NCI-H1694 treated with DMSO at 0.1 percent for 48 hours (cell line): ENCODE results near the gene CREB3L4.
"Not testable (repeated sequence)": the region's sequence is repeated elsewhere in the genome, so short reads cannot be mapped to it uniquely, and the experiment has no call there.

Experiments used
- DNase-seq: peaks from one replicate; lab custom pipeline; 2025; lab: John Stamatoyannopoulos, UW

Gene CREB3L4

GRCh38 chr1:153959454-153959853, 8.2 kb upstream of the CREB3L4 start:
- no peak for DNase-seq

- no peak for DNase-seq
These were observed 7.5 kb upstream of the CREB3L4 start for GRCh38 chr1:153960206-153960605.

DNA sequence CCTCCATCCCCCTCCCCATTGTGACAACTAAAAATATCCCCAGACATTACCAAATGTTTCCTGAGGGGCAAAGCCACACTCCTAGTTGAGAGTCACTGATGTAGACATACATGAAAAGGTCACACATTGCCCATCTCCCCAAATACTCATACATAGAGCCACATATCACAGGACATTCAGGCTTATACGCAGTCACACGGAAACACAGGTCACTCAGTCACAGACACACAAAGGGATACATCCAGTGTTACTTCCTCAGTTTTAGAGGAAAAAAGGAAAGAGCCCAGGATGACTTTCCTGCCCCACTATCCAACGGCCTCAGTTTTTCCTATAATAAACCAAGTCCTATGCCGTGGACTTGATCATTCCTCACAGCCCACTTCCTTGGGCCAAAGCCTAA, 6.3 kb upstream of the CREB3L4 start:
- DNase-seq: no peak

DNA sequence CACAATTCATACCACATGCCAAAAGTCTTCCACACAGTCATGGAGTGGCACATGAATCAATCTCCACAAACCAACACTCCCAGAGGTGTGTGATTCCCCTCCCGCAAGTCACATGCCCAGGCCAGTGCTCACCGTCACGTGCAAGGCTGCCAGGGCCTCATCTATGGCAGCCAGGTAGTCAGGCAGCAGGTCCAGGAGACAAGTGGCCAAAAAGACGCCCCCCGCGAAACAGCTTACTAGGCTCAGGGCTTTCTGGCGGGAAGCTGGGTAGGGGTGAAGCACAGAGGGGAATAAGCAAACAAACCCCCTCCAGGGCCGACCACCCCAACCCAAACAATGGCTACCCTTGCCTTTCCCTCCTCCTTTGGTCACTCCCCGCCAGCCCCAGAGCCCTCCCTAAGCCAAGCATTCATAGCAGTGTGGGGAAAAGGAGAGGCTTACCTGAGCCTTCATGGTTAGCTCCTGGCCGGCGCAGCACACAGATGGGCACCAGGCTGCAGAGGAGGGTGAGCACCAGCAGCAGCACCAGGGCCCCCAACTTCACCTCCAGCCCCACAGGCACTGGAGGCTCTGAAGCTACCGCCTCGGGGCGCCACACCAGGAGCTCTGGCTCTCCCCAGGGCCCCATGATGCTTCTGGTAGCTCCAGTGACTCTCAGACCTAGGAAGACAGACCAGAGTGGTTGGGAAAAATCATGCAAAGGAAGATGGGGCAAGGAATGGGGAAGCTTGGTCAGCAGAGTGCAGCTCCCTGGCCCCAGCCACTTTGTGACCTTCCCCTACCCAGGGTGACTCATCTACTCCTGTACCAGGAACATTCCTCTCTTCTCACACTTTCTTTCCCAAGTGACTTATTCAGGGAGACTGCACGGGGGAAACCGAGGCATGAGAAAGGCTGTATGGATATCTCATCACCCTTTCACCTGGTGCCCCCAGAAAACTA, 5.3 kb upstream of the CREB3L4 start:
- no peak for DNase-seq

- peak; percentile 99 for DNase-seq
These were observed 4.5 kb upstream of the CREB3L4 start, which contains the start of gene SLC39A1 for GRCh38 chr1:153963030-153963849. SLC39A1 (minus strand) TSS chr1:153963537; CDS start chr1:153962715, 822 bp downstream.

DNA sequence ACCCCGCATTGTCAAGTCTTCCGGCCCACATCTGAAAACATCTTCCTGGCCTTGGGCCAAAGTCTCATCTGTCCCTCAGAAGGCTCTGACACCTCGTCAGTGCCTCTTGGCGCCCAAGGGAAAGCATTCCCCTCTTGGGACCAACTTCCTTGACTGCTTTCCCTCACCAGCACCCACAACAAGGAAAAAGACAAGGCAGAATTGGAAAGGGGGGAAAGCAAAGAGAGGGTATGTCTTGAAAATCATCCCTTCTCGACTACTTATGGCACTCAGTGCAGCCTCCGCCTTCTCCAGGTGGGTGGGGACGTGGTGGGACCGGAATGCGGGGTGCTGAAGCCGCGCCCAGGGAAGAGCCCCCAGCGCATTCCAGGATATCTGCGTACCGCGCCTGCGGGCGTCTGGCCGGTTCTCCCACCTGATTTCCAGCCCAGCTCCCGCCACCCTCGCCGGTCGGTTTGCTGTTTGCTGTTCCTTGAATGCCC, 3.8 kb upstream of the CREB3L4 start:
- no peak for DNase-seq

- DNase-seq: no peak
These were observed 280 bp downstream of the CREB3L4 start for GRCh38 chr1:153968000-153968363.

DNA sequence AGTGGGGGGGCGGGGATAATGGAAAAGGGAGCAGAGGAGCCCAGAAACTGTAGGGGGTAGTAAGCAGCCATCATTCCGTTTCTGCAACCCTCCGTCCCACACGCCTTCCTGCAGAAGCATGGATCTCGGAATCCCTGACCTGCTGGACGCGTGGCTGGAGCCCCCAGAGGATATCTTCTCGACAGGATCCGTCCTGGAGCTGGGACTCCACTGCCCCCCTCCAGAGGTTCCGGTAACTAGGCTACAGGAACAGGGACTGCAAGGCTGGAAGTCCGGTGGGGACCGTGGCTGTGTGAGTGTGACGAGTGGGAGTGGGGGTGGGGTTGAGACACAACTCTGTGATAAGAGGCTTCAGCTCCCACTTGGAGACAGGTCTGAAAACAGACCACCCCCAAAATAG, 706 bp downstream of the CREB3L4 start:
- DNase-seq: no peak

- no peak for DNase-seq
These were observed 1.3 kb downstream of the CREB3L4 start for GRCh38 chr1:153968972-153969371.

GRCh38 chr1:153970346-153970745, 2.6 kb downstream of the CREB3L4 start:
- DNase-seq: no peak

DNA sequence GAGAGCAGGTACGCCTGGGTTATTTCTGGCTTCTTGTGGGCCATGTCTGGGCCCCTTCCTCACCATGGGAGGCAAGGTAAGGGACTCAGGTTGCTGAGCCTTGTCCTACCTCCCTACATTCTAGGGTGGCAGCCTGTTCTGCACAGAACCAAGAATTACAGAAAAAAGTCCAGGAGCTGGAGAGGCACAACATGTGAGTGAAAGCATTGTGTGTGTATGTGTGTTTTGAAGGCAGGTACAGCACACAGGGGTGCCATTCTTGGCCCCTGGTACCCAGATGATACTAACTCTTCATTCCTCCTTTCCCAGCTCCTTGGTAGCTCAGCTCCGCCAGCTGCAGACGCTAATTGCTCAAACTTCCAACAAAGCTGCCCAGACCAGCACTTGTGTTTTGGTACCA, 5.4 kb downstream of the CREB3L4 start:
- no peak for DNase-seq

- DNase-seq: no peak
These were observed 5.8 kb downstream of the CREB3L4 start for GRCh38 chr1:153973525-153973924.

GRCh38 chr1:153976819-153977249, 9.1 kb downstream of the CREB3L4 start:
- no peak for DNase-seq

GRCh38 chr1:153977250-153978240, 9.8 kb downstream of the CREB3L4 start, which contains the start of gene JTB:
JTB (minus strand) TSS chr1:153977674; CDS start chr1:153977252, 422 bp downstream.
- DNase-seq: peak; percentile 89

DNA sequence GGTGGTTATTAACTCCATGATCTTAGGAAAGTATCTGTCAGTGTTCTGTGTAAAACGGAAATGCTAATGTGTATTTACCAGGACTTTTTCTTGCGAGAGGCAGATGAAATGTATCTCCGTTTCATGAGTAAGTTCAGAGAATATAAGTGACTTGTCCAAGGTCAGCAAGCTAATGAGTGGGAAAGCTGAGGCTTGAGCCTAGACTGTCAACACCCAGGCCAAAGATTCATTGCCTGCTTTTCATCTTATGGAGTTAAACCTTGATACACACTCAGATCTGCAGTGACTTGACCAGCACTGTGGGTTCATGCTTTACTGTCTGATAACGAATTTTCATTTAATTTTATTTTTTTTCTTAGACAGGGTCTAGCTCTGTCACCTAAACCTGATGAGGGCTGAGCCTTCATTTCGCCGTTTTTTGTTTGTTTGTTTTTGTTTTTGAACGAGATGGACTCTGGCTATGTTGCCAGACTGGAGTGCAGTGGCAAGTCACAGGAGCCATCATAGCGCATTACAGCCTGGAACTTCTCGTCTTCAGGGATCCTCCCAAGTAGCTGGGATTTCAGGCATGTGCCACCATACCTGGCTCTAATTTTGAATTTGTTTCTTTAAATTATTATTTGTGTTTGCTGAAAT, 10.7 kb downstream of the CREB3L4 start:
- no peak for DNase-seq

DNA sequence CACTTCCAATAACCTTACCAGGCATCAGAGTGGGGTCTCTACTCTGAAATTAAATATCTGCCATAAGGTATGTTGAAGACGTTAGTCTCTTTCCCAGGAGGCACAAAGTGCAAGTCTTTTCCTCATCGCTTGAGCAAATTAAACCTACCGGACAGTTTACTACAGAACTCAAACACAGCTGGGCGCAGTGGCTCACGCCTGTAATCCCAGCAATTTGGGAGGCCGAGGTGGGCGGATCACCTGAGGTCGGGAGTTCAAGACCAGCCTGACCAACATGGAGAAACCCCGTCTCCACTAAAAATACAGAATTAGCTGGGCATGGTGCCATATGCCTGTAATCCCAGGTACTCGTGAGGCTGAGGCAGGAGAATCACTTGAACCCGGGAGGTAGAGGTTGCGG, 11.4 kb downstream of the CREB3L4 start:
- DNase-seq: not testable (repeated sequence)

- DNase-seq: not testable (repeated sequence)
These were observed 14.0 kb downstream of the CREB3L4 start for GRCh38 chr1:153981735-153982134.

GRCh38 chr1:153984123-153984894, 16.6 kb downstream of the CREB3L4 start:
- no peak for DNase-seq

DNA sequence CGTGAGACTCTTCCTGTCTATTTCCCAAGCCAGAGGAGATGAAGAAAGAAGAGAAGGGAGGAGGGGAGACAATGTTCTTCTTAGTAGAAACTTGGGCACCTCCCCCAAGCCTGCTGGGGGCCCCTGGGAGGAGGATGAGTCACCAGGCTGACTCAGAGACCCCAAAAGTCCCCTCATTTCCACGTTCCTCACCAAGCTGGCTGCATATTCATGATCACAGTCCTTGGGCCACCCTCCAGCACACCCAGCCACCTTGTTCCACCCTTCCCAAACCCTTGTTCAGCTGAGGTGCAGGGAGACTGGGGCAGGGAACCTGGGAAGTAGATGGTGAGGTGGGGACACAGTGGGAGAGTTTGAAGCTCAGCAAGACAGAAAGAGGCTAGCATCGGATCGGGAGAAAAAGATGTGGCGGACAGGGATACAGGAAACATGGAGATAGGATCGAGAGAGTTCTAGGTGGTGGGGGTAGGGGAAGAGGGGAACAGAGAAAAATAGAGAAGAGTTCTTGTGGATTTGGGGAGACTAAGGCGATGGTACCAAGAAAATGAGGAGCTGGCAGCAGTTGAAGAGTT, 17.7 kb downstream of the CREB3L4 start:
- DNase-seq: no peak
